ENCODE measurements around the gene ZNF618.
A peak's percentile ranks its signal among the peaks of the same experiment; 100 is the strongest.

The ZNF618 gene

GRCh38 chr9:113962396-113962795, 86.3 kb downstream of the ZNF618 start:
- DNase-seq: no peak

- DNase-seq: peak; percentile 17
Measured at GRCh38 chr9:113963017-113963620, 87.0 kb downstream of the ZNF618 start.

GRCh38 chr9:113963696-113964494, 87.8 kb downstream of the ZNF618 start:
- no peak for DNase-seq

GRCh38 chr9:113964495-113965170, 88.5 kb downstream of the ZNF618 start:
- DNase-seq: no peak

- DNase-seq: no peak
Measured at GRCh38 chr9:113966394-113966793, 90.3 kb downstream of the ZNF618 start.

GRCh38 chr9:113967380-113967779, 91.3 kb downstream of the ZNF618 start:
- no peak for DNase-seq

GRCh38 chr9:113969343-113969742, 93.2 kb downstream of the ZNF618 start:
- no peak for DNase-seq

GRCh38 chr9:113973226-113973625, 97.1 kb downstream of the ZNF618 start:
- no peak for DNase-seq

- peak; percentile 53 for DNase-seq
Measured at GRCh38 chr9:113973963-113974413, 97.9 kb downstream of the ZNF618 start.

GRCh38 chr9:113976915-113977314, 100.8 kb downstream of the ZNF618 start:
- no peak for DNase-seq

- no peak for DNase-seq
Measured at GRCh38 chr9:113978725-113979342, 102.7 kb downstream of the ZNF618 start.

- peak; percentile 12 for DNase-seq
Measured at GRCh38 chr9:113979343-113980127, 103.4 kb downstream of the ZNF618 start.

- DNase-seq: no peak
Measured at GRCh38 chr9:113984639-113985380, 108.7 kb downstream of the ZNF618 start.

- no peak for DNase-seq
Measured at GRCh38 chr9:113985968-113986585, 110.0 kb downstream of the ZNF618 start.

- no peak for DNase-seq
Measured at GRCh38 chr9:113986931-113987330, 110.8 kb downstream of the ZNF618 start.

- DNase-seq: no peak
Measured at GRCh38 chr9:113987526-113987925, 111.4 kb downstream of the ZNF618 start.

- DNase-seq: no peak
Measured at GRCh38 chr9:113988385-113989016, 112.4 kb downstream of the ZNF618 start.

- DNase-seq: no peak
Measured at GRCh38 chr9:113989017-113989713, 113.1 kb downstream of the ZNF618 start.

- DNase-seq: no peak
Measured at GRCh38 chr9:113989714-113990569, 113.8 kb downstream of the ZNF618 start.
